ENCODE measurements around the gene ARIH1. TPM values are rescaled to one million over a fixed set of nuclear protein-coding genes. Genes with fewer than 3 reads are reported as not detected.
"Not testable (repeated sequence)": the region's sequence is repeated elsewhere in the genome, so short reads cannot be mapped to it uniquely, and the experiment has no call there.

ARIH1 gene
- total and polyA plus RNA-seq, 2 experiments from 2014 or later, result 30.5 to 48.6 TPM

GRCh38 chr15:72648631-72649253, 174.6 kb downstream of the ARIH1 start:
- not testable (repeated sequence) for H2AFZ ChIP-seq; ATAC-seq; H3K4me1 ChIP-seq (ENCODE audit: insufficient read depth); H3K9me3 Mint-ChIP-seq; H3K4me2 ChIP-seq; H3K36me3 ChIP-seq (ENCODE audit: insufficient read depth); H3K27me3 ChIP-seq (ENCODE audit: insufficient read depth); H3K9me2 ChIP-seq (ENCODE audit: insufficient read depth); DNase-seq (ENCODE audit: low spot score); H3K4me3 Mint-ChIP-seq; H3K27ac ChIP-seq (ENCODE audit: low read depth); H3K79me2 ChIP-seq (replicated peaks; ENCODE audit: insufficient read depth); H3K4me1 Mint-ChIP-seq; H3F3A ChIP-seq (replicated peaks; ENCODE audit: low read depth); H3K36me3 Mint-ChIP-seq (ENCODE audit: low read depth); H3K4me3 ChIP-seq; H4K20me1 ChIP-seq (replicated peaks; ENCODE audit: insufficient read depth); H3K27me3 Mint-ChIP-seq (ENCODE audit: insufficient read depth, low read depth, poor library complexity); H3K27ac Mint-ChIP-seq

MicroRNA genes within 50 kb of the gene (microRNA counts, 767-probe panel; counts per million panel counts)
- not detected for microRNA hsa-miR-630

Other genes starting within 250 kb of the ARIH1 start
- 1,067 and 1,137 TPM in 2 replicates for gene PKM, start 243.1 kb upstream of the ARIH1 start, total RNA-seq (2014; rRNA removed; shearing (Covaris generic))
- gene PKM, start 243.1 kb upstream of the ARIH1 start, polyA plus RNA-seq (2016; fragmentation: Nextera tagmentation; extraction: Ambion mirVana), result 432 and 445 TPM in 2 replicates
- 17.8 and 28.1 TPM in 2 replicates for gene PARP6, start 201.8 kb upstream of the ARIH1 start, total RNA-seq (2014; rRNA removed; shearing (Covaris generic))
- gene PARP6, start 201.8 kb upstream of the ARIH1 start, polyA plus RNA-seq (2016; fragmentation: Nextera tagmentation; extraction: Ambion mirVana), result 18.3 and 27.6 TPM in 2 replicates
- gene CELF6, start 154.2 kb upstream of the ARIH1 start, total RNA-seq (2014; rRNA removed; shearing (Covaris generic)), result 0.14 TPM in 1 of 2 replicates, not detected in the other
- gene CELF6, start 154.2 kb upstream of the ARIH1 start, polyA plus RNA-seq (2016; fragmentation: Nextera tagmentation; extraction: Ambion mirVana), result not detected in 2 replicates
- gene HEXA, start 98.3 kb upstream of the ARIH1 start, total RNA-seq (2014; rRNA removed; shearing (Covaris generic)), result 41.0 and 43.8 TPM in 2 replicates
- gene HEXA, start 98.3 kb upstream of the ARIH1 start, polyA plus RNA-seq (2016; fragmentation: Nextera tagmentation; extraction: Ambion mirVana), result 37.0 and 43.0 TPM in 2 replicates
- gene TMEM202, start 76.0 kb upstream of the ARIH1 start, total RNA-seq (2014; rRNA removed; shearing (Covaris generic)), result not detected in 2 replicates
- not detected in 2 replicates for gene TMEM202, start 76.0 kb upstream of the ARIH1 start, polyA plus RNA-seq (2016; fragmentation: Nextera tagmentation; extraction: Ambion mirVana)
- not detected in 2 replicates for gene GOLGA6B, start 180.4 kb downstream of the ARIH1 start, total RNA-seq (2014; rRNA removed; shearing (Covaris generic))
- 0.65 TPM in 1 of 2 replicates, not detected in the other for gene GOLGA6B, start 180.4 kb downstream of the ARIH1 start, polyA plus RNA-seq (2016; fragmentation: Nextera tagmentation; extraction: Ambion mirVana)
- gene HIGD2B, start 211.9 kb downstream of the ARIH1 start, total RNA-seq (2014; rRNA removed; shearing (Covaris generic)), result not detected in 2 replicates
- gene HIGD2B, start 211.9 kb downstream of the ARIH1 start, polyA plus RNA-seq (2016; fragmentation: Nextera tagmentation; extraction: Ambion mirVana), result 0.45 TPM in 1 of 2 replicates, not detected in the other
- gene BBS4, start 211.9 kb downstream of the ARIH1 start, total RNA-seq (2014; rRNA removed; shearing (Covaris generic)), result 21.2 and 40.8 TPM in 2 replicates
- 18.1 and 22.2 TPM in 2 replicates for gene BBS4, start 211.9 kb downstream of the ARIH1 start, polyA plus RNA-seq (2016; fragmentation: Nextera tagmentation; extraction: Ambion mirVana)